Astrocyte (in vitro differentiated cells and primary cell): ENCODE results near the gene ACP4. TPM values are rescaled to one million over a fixed set of nuclear protein-coding genes. Genes with fewer than 3 reads are reported as not detected.

Experiments
- DNase-seq: peaks from one replicate; pipeline ENCODE4 v3.0.0-alpha.2; 2010; ENCODE audit warnings: low read depth
- FAIRE-seq: peaks from 2 replicates; lab custom pipeline; 2011; peaks lifted over from hg19 to GRCh38; lab: Jason Lieb, UNC
- H2AFZ ChIP-seq: 2 replicates; pipeline ENCODE4 v1.6.0; 2012; ENCODE audit warnings: low read depth, low read length, inconsistent platforms
- H3K27ac ChIP-seq: 2 replicates; pipeline ENCODE4 v1.5.1; 2011; ENCODE audit warnings: low read depth, low read length, inconsistent platforms
- H3K27me3 ChIP-seq: 2 replicates; pipeline ENCODE4 v1.6.0; 2011; ENCODE audit warnings: low read length, inconsistent platforms; ENCODE audit not compliant: insufficient read depth
- H3K36me3 ChIP-seq: 2 replicates; pipeline ENCODE4 v1.5.1; 2011; ENCODE audit warnings: low read length, inconsistent platforms; ENCODE audit not compliant: insufficient read depth
- H3K4me1 ChIP-seq: 2 replicates; pipeline ENCODE4 v1.5.1; 2011; ENCODE audit warnings: low read length, inconsistent platforms; ENCODE audit not compliant: insufficient read depth
- H3K4me2 ChIP-seq: 2 replicates; pipeline ENCODE4 v1.6.0; 2012; ENCODE audit warnings: low read length, inconsistent platforms
- H3K4me3 ChIP-seq: 2 replicates; pipeline ENCODE4 v1.5.1; 2011; ENCODE audit warnings: low read depth, mild to moderate bottlenecking, low read length, inconsistent platforms; ENCODE audit not compliant: insufficient read depth
- H3K79me2 ChIP-seq: 2 replicates; pipeline ENCODE4 v1.6.0; 2012; ENCODE audit warnings: mild to moderate bottlenecking, low read length, inconsistent platforms; ENCODE audit not compliant: insufficient read depth
- H3K9ac ChIP-seq: 2 replicates; pipeline ENCODE4 v1.6.0; 2012; ENCODE audit warnings: mild to moderate bottlenecking, low read length, inconsistent platforms
- H3K9me3 ChIP-seq: 2 replicates; pipeline ENCODE4 v1.5.1; 2012; ENCODE audit warnings: low read depth, mild to moderate bottlenecking, low read length, inconsistent platforms; ENCODE audit not compliant: insufficient read depth
- H4K20me1 ChIP-seq: 2 replicates; pipeline ENCODE4 v1.6.0; 2012; ENCODE audit warnings: low read length, inconsistent platforms; ENCODE audit not compliant: insufficient read depth
- H3K27ac Mint-ChIP-seq: one replicate; pipeline ENCODE4 v1.8.0; 2021; ENCODE audit warnings: mild to moderate bottlenecking, mixed read lengths; ENCODE audit not compliant: unreplicated experiment
- H3K27me3 Mint-ChIP-seq: one replicate; pipeline ENCODE4 v1.8.0; 2021; ENCODE audit warnings: low read depth, mixed read lengths; ENCODE audit not compliant: unreplicated experiment
- H3K36me3 Mint-ChIP-seq: one replicate; pipeline ENCODE4 v1.8.0; 2021; ENCODE audit warnings: low read depth, mixed read lengths; ENCODE audit not compliant: unreplicated experiment
- H3K4me1 Mint-ChIP-seq: one replicate; pipeline ENCODE4 v1.8.0; 2021; ENCODE audit warnings: low read depth, mixed read lengths; ENCODE audit not compliant: unreplicated experiment
- H3K4me3 Mint-ChIP-seq: one replicate; pipeline ENCODE4 v1.8.0; 2021; ENCODE audit warnings: mild to moderate bottlenecking, moderate library complexity, mixed read lengths; ENCODE audit not compliant: unreplicated experiment
- H3K9me3 Mint-ChIP-seq: one replicate; pipeline ENCODE4 v1.8.0; 2021; ENCODE audit warnings: mild to moderate bottlenecking, mixed read lengths; ENCODE audit not compliant: unreplicated experiment
- EZH2 ChIP-seq: IDR thresholded peaks from 2 replicates; pipeline ENCODE4 v1.6.1; 2012; ENCODE audit warnings: mild to moderate bottlenecking, low read length, inconsistent platforms; ENCODE audit not compliant: insufficient read depth
- total RNA-seq: library from RNA; stranded (reverse); gene quantifications from 2 replicates; pipeline ENCODE4 v1.2.1, GENCODE V29; 2021
- TF ChIP-seq, protein P1 (sequence below): IDR thresholded peaks from 2 replicates; pipeline ENCODE4 v1.5.1; 2011; ENCODE audit warnings: low read depth, mild to moderate bottlenecking, inconsistent platforms, low read length, moderate library complexity; ENCODE audit not compliant: insufficient read depth

ACP4 gene
- total RNA-seq, 1 donor from 2014 or later, result not detected

GRCh38 chr19:50791594-50792271, 1.5 kb downstream of the ACP4 start:
- peaks cover under 1% of the 10 kb centered on the region for H3K79me2 ChIP-seq
- H3K4me2 ChIP-seq, result no peak overlapping the region
- H2AFZ ChIP-seq, result no peak overlapping the region
- H4K20me1 ChIP-seq, result peaks cover 18% of the 10 kb centered on the region
- no peak overlapping the region for H3K27ac ChIP-seq
- DNase-seq (no peak), FAIRE-seq (no peak)
- H3K4me1 ChIP-seq, result no peaks in the 10 kb centered on the region
- H3K9me3 ChIP-seq, result no peaks in the 10 kb centered on the region
- Mint-ChIP-seq H3K27ac (no peak overlapping the region), H3K4me3 (no peak overlapping the region), H3K9me3 (peaks cover 4% of the 10 kb centered on the region), H3K27me3 (peaks cover 5% of the 10 kb centered on the region), H3K4me1 (no peaks in the 10 kb centered on the region), H3K36me3 (peaks cover 8% of the 10 kb centered on the region)
- TF ChIP-seq, protein P1, sequence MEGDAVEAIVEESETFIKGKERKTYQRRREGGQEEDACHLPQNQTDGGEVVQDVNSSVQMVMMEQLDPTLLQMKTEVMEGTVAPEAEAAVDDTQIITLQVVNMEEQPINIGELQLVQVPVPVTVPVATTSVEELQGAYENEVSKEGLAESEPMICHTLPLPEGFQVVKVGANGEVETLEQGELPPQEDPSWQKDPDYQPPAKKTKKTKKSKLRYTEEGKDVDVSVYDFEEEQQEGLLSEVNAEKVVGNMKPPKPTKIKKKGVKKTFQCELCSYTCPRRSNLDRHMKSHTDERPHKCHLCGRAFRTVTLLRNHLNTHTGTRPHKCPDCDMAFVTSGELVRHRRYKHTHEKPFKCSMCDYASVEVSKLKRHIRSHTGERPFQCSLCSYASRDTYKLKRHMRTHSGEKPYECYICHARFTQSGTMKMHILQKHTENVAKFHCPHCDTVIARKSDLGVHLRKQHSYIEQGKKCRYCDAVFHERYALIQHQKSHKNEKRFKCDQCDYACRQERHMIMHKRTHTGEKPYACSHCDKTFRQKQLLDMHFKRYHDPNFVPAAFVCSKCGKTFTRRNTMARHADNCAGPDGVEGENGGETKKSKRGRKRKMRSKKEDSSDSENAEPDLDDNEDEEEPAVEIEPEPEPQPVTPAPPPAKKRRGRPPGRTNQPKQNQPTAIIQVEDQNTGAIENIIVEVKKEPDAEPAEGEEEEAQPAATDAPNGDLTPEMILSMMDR, result no peak
- no peak for TF ChIP-seq EZH2
- no peaks in the 10 kb centered on the region for H3K27me3 ChIP-seq
- H3K4me3 ChIP-seq, result no peak overlapping the region
- no peak overlapping the region for H3K9ac ChIP-seq
- H3K36me3 ChIP-seq, result no peaks in the 10 kb centered on the region

DNA sequence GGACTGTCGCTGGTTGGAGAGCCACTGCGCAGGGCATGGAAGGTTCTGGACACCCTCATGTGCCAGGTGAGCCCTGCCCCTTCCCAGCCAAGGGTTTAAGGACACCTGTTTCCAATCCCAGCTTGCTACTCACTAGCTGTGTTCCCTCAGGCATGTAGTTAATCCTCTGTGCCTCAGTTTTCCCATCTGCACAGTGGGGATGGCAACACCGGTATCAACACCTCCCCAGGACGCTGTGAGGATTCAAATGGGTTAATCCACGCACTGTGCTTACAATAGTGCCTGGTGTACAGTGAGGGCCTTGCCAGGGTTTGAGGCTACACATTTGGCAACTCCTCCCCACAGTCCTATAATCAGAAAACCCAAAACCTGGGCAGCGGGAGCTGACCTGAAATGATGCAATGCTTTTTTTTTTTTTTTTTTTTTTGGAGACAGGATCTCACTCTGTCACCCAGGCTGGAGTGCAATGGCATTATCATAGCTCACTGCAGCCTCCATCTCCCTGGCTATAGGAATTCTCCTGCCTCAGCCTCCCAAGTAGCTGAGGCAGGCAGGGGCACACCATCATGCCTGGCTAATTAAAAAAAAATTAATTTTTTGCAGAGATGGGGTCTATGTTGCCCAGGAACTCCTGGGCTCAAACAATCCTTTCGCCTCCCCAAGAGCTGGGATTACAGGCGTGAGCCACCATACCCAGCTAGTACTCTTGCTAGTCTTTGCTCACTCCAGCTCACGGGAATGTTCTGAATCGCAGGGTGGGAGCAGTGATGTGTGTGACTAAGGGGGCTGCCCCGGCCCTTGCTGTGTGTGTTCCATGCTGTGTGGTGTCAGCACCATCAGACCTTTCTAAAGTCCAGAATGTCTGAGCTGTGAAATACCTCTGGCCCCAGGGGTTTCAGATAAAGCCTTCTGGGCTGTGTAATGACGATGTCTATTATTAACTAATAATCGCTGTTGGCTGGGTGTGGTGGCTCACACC, 2.3 kb downstream of the ACP4 start:
- no peak overlapping the region for H3K4me2 ChIP-seq
- no peak overlapping the region for H3K27ac ChIP-seq
- H3K36me3 ChIP-seq, result peaks cover under 1% of the 10 kb centered on the region
- TF ChIP-seq, protein P1, result no peak
- no peak for TF ChIP-seq EZH2
- no peak overlapping the region for H2AFZ ChIP-seq
- H3K4me1 ChIP-seq, result no peaks in the 10 kb centered on the region
- FAIRE-seq, result no peak
- H3K4me3 ChIP-seq, result no peak overlapping the region
- no peaks in the 10 kb centered on the region for H3K9me3 ChIP-seq
- Mint-ChIP-seq H3K4me3 (no peak overlapping the region), H3K36me3 (peaks cover 8% of the 10 kb centered on the region), H3K9me3 (peaks cover 4% of the 10 kb centered on the region), H3K27me3 (peaks cover 5% of the 10 kb centered on the region), H3K27ac (no peak overlapping the region), H3K4me1 (no peaks in the 10 kb centered on the region)
- no peaks in the 10 kb centered on the region for H3K27me3 ChIP-seq
- peaks cover 3% of the 10 kb centered on the region for H3K79me2 ChIP-seq
- no peak for DNase-seq
- peaks cover 27% of the 10 kb centered on the region for H4K20me1 ChIP-seq
- H3K9ac ChIP-seq, result no peak overlapping the region
